KOPT-K1 (cell line): ENCODE measurements around the gene IGSF3.

Source experiments
- H3K27ac ChIP-seq: fragments of 200-600 bp; sonication (generic); 2 replicates; pipeline ENCODE4 v1.5.1; 2016; ENCODE audit warnings: antibody characterized with exemption, mild to moderate bottlenecking, low read depth, low read length; ENCODE audit not compliant: poor library complexity, severe bottlenecking
- H3K36me3 ChIP-seq: fragments of 200-600 bp; sonication (generic); 2 replicates; pipeline ENCODE4 v1.5.1; 2017; ENCODE audit warnings: antibody characterized with exemption, mild to moderate bottlenecking, low read length, moderate library complexity; ENCODE audit not compliant: insufficient read depth
- H3K9me3 ChIP-seq: fragments of 200-600 bp; sonication (generic); 2 replicates; pipeline ENCODE4 v1.5.1; 2017; ENCODE audit warnings: antibody characterized with exemption, low read length, mild to moderate bottlenecking; ENCODE audit not compliant: insufficient read depth, poor library complexity, severe bottlenecking

IGSF3 gene

DNA sequence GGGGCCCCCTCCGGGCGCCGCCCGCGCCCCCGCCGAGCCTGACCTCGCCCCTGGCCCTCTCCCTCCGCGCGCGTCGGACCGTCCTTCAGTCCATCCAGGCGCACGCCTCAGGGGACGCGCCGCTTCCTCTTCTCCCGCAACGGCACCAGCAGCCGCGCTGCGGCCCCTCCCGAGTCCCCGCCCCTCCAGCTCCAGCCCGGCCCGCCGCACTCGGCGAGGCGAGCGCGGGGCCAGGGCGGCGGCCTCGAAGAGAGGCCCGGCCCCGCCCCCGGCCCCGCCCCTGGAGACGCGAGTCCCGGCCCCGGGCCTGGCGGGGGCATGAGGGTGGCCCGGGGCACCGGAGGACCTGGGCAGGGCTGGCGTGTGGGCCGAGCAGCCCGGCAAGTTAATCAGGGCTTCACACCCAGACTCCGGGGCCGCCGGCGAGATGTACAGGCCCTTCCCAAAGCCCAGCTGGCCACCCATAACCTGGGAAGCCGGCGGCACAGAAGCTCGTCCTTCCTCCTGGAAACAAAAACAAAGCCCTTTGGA lies at the start of gene IGSF3:
IGSF3 (minus strand) TSS at position 159 of the 531 bp plus-strand sequence. CDS start 1,407 bp downstream, outside the sequence.
- no peak within 1 kb of the TSS for H3K27ac ChIP-seq
- no peaks in the 10 kb centered on the region for H3K9me3 ChIP-seq
- H3K36me3 ChIP-seq, result no peaks in the 10 kb centered on the region

DNA sequence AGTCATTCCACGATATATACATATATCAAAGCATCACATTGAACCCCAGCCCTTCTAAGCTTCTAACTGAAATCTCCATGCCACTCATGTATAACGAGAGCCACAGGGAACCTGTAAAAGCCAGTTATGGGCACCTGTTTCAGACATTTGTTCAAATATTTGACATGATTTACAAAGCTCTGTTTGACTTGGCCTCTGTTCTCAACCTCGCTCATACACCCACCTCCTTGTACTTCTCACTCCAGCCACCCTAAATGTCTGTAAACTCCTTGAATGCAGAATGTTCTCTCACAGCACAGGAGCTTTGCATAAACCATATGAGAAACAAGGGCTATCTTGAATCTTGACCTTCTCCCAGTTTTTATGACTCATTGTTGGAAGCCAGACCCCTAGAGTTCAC lies 49.8 kb upstream of the IGSF3 start:
- H3K27ac ChIP-seq, result no peak overlapping the region
- H3K9me3 ChIP-seq, result no peaks in the 10 kb centered on the region
- H3K36me3 ChIP-seq, result no peaks in the 10 kb centered on the region

DNA sequence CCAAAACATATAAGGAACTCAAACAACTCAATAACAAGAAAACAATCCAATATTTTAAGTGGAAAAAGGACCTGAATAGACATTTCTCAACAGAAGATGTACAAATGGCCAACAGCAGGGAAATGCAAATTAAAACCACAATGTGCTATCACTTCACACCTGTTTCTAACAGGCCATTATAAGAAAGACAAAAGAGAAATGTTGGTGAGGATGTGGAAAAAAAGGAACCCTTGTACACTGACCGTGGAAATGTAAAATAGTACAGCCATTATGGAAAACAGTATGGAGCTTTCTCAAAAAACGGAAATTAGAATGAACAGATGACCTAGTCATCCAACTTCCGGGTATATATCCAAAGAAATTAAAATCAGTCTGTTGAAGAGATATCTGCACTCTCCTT lies 48.9 kb upstream of the IGSF3 start:
- no peak overlapping the region for H3K27ac ChIP-seq
- H3K9me3 ChIP-seq, result no peaks in the 10 kb centered on the region
- no peaks in the 10 kb centered on the region for H3K36me3 ChIP-seq

DNA sequence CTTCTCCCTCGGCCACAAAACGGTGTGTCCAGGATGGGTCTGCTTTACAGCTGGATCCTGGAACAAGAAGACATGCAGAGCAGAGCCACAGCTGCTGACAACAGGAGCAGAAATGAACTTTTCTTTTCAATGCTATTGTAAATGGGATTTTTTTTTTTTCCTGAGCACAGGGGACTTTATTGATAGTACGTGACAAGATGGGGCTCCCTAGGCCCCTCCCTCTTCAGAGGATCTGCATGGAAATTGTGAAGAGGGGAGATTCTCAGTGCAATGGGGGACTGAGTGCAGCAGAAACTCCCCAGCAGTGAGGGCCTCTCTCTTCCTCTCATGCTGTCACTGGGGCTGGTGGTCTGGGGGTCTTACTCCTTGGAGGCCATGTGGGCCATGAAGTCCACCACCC lies 45.9 kb upstream of the IGSF3 start:
- Histone ChIP-seq H3K9me3 (no peaks in the 10 kb centered on the region), H3K27ac (no peak overlapping the region), H3K36me3 (no peaks in the 10 kb centered on the region)

DNA sequence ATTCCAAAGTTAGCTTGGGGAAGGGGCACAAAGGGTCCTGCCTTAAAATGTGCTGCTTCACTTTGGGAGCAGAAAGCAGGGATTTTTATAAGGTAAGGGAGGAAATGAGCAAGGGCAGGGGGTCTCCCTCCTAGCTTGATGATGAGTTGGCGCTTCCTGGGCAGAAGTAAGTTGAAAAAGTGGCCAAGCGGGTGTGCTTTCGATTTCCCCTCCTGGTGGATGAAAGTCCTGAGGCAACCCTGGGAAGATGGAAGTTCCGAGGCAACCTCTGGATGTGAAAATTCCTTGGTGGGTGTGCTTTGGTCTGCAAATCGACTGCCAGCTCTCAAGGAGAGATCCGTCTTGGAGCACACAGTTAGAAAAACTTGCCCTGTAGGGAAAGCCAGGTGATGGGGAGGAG lies 45.0 kb upstream of the IGSF3 start:
- Histone ChIP-seq H3K36me3 (no peaks in the 10 kb centered on the region), H3K27ac (no peak overlapping the region), H3K9me3 (no peaks in the 10 kb centered on the region)

DNA sequence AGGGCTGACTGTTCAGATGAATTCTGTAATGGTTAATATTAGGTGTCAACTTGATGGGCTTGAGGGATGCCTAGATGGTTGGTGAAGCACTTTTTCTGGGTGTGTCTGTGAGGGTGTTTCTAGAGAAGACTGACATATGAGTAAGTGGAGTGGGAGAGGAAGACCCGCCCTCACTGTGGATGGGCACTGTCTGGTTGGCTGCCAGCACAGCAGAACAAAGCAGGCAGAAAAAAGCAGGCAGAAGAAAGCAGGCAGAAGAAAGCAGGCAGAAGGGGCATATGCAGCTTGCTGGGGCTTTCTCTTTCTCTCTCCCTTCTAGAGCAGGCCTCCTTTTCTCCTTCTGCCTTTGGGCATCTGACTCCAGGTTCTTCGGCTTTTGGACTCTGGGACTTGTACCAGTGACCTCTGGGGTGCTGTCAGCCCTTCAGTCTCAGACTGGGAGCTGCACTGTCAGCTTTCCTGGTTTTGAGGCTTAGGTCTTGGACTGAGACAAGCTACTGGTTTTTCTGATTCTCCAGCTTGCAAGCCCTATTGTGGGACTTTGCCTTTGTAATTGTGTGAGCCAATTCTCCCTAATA lies 43.8 kb upstream of the IGSF3 start:
- Histone ChIP-seq H3K27ac (no peak overlapping the region), H3K9me3 (no peaks in the 10 kb centered on the region), H3K36me3 (no peaks in the 10 kb centered on the region)

DNA sequence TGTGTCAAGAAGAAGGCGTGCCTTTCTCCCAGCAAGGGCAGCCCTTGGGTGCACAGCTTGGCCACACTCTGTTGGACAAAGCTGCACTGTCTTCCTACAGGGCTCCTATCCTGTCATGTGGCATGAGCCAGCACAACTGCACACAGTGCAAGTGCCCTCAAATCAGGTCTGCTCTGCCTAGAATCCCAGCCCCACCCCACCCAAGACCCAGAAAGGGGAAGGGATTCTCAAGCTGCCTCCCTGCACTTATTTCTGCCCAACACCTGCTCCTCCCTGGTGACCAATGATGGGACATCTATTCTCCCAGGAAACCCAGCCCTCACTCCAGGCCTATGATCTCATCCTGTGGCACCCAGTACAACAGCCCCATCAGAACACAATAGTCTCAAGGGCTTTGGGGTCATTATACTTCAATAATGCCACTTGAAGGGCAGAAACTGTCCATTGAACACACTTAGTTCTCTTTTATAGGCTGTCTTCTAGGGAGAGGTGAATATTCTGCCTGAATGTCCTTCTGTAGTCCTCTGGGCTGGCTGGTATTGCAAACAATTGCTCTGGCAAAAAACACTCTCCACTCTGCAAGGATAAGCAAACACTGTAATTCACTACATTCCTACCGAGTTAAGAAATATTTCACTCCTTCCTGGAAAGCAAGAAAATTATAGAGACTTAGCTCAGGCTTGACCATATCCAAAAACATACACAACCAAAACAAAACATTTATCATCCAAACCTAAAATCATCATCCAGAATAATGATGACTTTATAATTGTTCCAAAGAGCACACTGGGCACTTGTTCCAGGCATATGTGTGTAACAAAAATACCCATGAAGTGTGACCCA lies 43.1 kb upstream of the IGSF3 start:
- H3K36me3 ChIP-seq, result no peaks in the 10 kb centered on the region
- no peaks in the 10 kb centered on the region for H3K9me3 ChIP-seq
- no peak overlapping the region for H3K27ac ChIP-seq

DNA sequence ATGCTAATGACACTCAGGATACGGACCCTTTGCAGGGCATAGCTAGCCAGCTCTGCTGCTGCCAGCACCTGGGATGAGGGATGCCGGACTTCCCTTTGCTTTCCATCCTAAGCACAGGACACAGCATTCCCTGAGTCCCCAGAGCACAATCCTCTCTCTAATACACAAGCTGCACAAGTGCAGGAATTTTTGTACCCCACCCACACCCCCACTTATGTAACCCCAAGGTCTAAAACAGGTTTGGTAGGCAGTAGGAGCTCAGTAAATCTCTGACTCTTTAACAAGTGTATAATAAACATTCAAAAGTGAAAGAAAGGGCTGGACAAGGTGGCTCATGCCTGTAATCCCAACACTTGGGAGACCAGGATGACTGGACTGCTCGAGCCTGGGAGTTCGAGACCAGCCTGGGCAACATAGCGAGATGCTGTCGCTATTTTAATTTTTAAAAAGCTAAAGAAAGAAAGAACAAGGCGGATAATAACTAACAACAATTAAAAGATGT lies 42.2 kb upstream of the IGSF3 start:
- Histone ChIP-seq H3K27ac (no peak overlapping the region), H3K9me3 (no peaks in the 10 kb centered on the region)

DNA sequence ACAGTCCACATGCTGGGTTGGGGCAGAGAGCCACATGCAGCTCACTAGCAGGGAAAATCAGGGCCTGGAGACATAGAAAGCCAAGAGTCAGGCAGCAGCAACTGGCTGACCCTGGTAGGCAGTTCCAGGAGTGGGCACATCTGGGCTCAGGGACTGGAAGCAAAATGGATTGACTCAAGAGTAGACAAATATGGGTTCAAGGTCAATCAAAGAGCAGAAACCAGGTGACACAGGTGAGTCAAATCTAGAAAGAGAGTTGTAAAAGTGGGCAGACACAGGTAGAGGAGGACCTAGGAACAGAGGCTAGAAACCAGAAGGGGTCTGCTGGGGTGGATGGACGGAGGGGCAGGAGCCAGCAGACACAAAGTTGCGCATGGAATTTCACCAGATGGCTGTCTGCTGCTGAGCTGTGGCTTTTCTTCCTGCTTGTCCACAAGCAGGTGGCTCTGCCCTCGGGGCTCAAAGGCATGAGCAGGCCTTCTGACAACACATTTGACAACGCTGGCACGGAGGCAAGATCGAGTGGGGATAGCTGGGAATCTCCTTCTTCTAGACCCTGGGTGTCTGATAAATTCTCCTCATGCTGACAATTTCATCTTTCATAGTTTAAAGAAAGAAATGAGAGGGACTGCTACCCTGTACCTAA lies 40.8 kb upstream of the IGSF3 start:
- no peaks in the 10 kb centered on the region for H3K36me3 ChIP-seq

More for the DNA sequence above, 42.2 kb upstream of the IGSF3 start:
- H3K36me3 ChIP-seq, result no peaks in the 10 kb centered on the region

DNA sequence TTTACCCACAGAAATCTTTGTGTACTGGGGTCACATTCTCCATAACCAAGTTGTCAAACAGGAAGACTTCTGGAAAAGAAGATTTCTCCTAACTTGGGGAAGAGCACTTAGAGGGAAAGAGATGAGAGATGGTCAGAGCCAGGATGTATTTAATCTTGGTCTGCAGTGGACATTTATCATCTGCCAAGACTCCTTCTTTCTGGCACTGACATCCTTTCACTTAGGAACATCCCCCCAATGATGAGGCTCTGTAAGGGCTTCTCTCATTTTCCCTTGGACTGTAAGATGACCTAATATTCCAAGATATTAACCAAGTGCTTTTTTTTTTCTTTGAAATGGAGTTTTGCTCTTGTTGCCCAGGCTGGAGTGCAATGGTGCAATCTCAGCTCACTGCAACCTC lies 39.3 kb upstream of the IGSF3 start:
- H3K36me3 ChIP-seq, result no peaks in the 10 kb centered on the region
- no peaks in the 10 kb centered on the region for H3K9me3 ChIP-seq
- H3K27ac ChIP-seq, result no peak overlapping the region

More for the DNA sequence above, 40.8 kb upstream of the IGSF3 start:
- Histone ChIP-seq H3K9me3 (no peaks in the 10 kb centered on the region), H3K27ac (no peak overlapping the region)

DNA sequence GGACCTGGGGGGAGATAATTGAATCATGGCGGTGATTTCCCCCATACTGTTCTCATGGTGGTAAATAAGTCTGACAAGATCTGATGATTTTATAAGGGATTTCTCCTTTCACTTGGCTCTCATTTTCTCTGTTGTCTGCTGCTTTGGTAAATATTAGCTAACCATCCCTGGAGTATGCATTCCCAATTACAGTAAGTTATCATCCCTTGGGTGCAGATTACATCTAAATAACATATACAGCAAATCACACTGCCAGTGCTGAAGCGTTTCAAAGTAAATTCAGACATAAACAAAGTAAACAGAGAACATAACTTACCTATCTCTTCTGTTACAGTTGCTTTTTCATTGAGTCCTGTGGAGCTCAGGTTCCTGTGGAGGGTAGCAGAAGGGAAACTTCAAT lies 38.6 kb upstream of the IGSF3 start:
- H3K36me3 ChIP-seq, result no peaks in the 10 kb centered on the region
- H3K27ac ChIP-seq, result no peak overlapping the region
- H3K9me3 ChIP-seq, result no peaks in the 10 kb centered on the region

DNA sequence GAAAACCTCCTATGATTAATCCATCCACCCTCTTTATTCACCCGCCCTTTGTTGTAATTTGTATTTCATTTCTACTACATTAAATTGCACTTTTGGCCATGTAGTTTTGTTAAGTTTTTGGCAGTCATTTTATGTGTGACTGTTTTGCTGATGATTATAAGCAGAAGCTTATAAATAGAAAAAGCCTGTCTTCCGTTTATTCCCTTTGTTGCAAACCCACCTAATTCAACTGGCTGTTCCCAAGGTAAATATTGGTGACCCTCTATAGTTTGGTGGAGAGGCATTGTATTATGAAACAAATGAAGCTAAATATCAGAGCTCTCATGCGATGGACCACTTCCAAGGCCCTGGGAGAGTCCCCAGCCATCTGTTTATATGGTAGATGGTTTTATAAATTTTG lies 36.7 kb upstream of the IGSF3 start:
- no peaks in the 10 kb centered on the region for H3K9me3 ChIP-seq
- no peak overlapping the region for H3K27ac ChIP-seq
- no peaks in the 10 kb centered on the region for H3K36me3 ChIP-seq

DNA sequence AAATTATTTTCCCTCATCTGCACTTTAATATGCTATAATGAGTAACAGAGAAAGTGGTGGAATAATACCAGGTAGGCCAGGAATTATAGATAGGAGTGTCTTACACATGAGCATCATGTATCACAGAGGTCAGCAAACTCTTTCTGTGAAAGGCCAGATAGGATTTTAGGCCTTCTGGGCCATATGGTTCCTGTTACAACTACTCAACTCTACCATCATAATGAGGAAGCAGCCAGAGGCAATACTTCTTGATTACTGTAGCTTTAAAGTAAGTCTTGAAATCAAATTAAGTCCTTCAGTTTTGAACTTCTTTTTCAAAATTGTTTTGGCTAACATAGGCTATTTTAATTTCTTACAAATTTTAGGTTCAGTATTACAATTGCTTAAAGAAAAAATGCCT lies 32.1 kb upstream of the IGSF3 start:
- no peaks in the 10 kb centered on the region for H3K36me3 ChIP-seq
- no peak overlapping the region for H3K27ac ChIP-seq
- no peaks in the 10 kb centered on the region for H3K9me3 ChIP-seq

DNA sequence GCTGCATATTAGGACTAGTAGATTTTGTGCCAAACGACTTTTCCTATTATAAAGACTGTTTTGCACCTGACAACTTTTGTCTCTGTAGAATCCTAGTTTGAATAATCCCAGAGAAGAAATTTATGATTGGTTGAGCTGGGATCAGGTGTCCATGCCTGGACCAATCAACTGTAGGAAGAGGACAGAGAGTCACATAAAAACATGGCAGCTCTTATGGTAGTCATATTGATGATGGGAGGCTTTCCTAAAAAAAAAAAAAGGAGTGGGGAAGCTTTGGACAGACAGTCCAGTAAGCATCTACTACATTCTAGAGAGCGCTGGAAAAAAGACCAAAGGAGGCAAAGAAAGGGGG lies 30.7 kb upstream of the IGSF3 start:
- Histone ChIP-seq H3K27ac (no peak overlapping the region), H3K36me3 (no peaks in the 10 kb centered on the region), H3K9me3 (no peaks in the 10 kb centered on the region)

DNA sequence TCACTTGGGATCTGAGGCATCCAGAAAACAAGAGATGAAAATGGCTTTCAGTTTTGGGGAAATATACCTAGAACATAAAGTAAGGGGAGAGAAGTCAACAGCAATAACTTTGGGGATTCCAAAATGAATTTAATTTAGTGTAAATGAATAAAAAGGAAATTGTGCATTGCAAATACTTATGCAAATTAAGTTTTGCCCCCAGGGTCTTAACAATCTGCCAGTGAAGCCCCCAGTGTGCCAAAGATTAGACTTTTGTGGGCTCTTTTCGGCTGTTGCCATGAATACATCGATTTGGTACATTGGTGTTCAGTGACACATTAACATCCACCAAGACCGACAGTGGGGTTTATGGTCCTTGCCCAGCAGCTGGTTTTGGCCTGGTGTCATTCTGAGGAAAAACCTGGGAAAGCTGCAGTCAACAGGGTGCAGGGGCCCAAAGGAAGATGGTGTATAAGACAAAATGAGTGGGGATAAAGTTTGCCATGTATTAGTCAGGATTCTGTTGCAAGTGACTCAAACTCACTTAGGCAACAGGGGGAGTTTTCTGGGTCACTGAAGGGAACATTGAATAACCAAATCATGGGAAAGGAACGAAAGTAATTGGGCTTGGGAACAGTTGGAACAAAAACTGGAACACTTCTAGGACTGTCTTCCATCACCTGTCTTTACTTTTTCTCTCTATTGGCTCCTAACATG lies 30.2 kb upstream of the IGSF3 start:
- H3K27ac ChIP-seq, result no peak overlapping the region
- H3K36me3 ChIP-seq, result no peaks in the 10 kb centered on the region
- H3K9me3 ChIP-seq, result no peaks in the 10 kb centered on the region
